Measurements from ENCODE around the gene EZR.

EZR gene

GRCh38 chr6:158725704-158726103 lies 93.5 kb downstream of the EZR start:
- no peak for DNase-seq (ENCODE audit: low read depth)

GRCh38 chr6:158722176-158722729 lies 96.9 kb downstream of the EZR start:
- DNase-seq (ENCODE audit: low read depth) = no peak

- DNase-seq (ENCODE audit: low read depth) = no peak
Measured at GRCh38 chr6:158718461-158719046, 100.6 kb downstream of the EZR start.

- DNase-seq (ENCODE audit: low read depth) = no peak
Measured at GRCh38 chr6:158717341-158718330, 101.5 kb downstream of the EZR start.

All from stromal cell of bone marrow (primary cell).